Measurements from ENCODE around the gene DNHD1.

Gene DNHD1

GRCh38 chr11:6497069-6497839 is at the start of gene DNHD1:
Gene DNHD1 (plus strand): TSS chr11:6497280. CDS start chr11:6498216, 936 bp downstream.
- DNase-seq (ENCODE audit: low spot score) = no peak

GRCh38 chr11:6448574-6448973 is 48.5 kb upstream of the DNHD1 start:
- no peak for DNase-seq (ENCODE audit: low spot score)

GRCh38 chr11:6452219-6452618 is 44.9 kb upstream of the DNHD1 start:
- DNase-seq (ENCODE audit: low spot score) = peak; percentile 26

- no peak for DNase-seq (ENCODE audit: low spot score)
Observed at GRCh38 chr11:6453152-6453551, 43.9 kb upstream of the DNHD1 start.

GRCh38 chr11:6455070-6455469 is 42.0 kb upstream of the DNHD1 start:
- no peak for DNase-seq (ENCODE audit: low spot score)

GRCh38 chr11:6456361-6457073 is 40.6 kb upstream of the DNHD1 start:
- no peak for DNase-seq (ENCODE audit: low spot score)

GRCh38 chr11:6457581-6458320 is 39.3 kb upstream of the DNHD1 start:
- DNase-seq (ENCODE audit: low spot score) = no peak

GRCh38 chr11:6458352-6459098 is 38.6 kb upstream of the DNHD1 start:
- DNase-seq (ENCODE audit: low spot score) = no peak

- no peak for DNase-seq (ENCODE audit: low spot score)
Observed at GRCh38 chr11:6459099-6459450, 38.0 kb upstream of the DNHD1 start.

GRCh38 chr11:6468712-6469495 is 28.2 kb upstream of the DNHD1 start:
- peak; percentile 67 for DNase-seq (ENCODE audit: low spot score)

- DNase-seq (ENCODE audit: low spot score) = no peak
Observed at GRCh38 chr11:6469599-6469998, 27.5 kb upstream of the DNHD1 start.

- no peak for DNase-seq (ENCODE audit: low spot score)
Observed at GRCh38 chr11:6472934-6473333, 24.1 kb upstream of the DNHD1 start.

- peak; percentile 99 for DNase-seq (ENCODE audit: low spot score)
Observed at GRCh38 chr11:6473451-6474412, 23.3 kb upstream of the DNHD1 start, which contains the start of gene TRIM3. Gene TRIM3 (minus strand): TSS chr11:6473941. CDS start chr11:6465695, 8,246 bp downstream.

- no peak for DNase-seq (ENCODE audit: low spot score)
Observed at GRCh38 chr11:6474413-6474792, 22.7 kb upstream of the DNHD1 start.

GRCh38 chr11:6474806-6475500 is 22.1 kb upstream of the DNHD1 start:
- DNase-seq (ENCODE audit: low spot score) = no peak

- DNase-seq (ENCODE audit: low spot score) = no peak
Observed at GRCh38 chr11:6475936-6476335, 21.1 kb upstream of the DNHD1 start.

- DNase-seq (ENCODE audit: low spot score) = no peak
Observed at GRCh38 chr11:6476571-6476970, 20.5 kb upstream of the DNHD1 start.

GRCh38 chr11:6480299-6480914 is 16.7 kb upstream of the DNHD1 start:
- no peak for DNase-seq (ENCODE audit: low spot score)
